Body of pancreas (tissue), 4 donors: ENCODE results near the gene SOCS3. TPM values are rescaled to one million over a fixed set of nuclear protein-coding genes. Genes with fewer than 3 reads are reported as not detected.

Experiments used
- ATAC-seq: fragments of 150-250 bp; one replicate; pipeline ENCODE4 v1.9.1; 2016
- DNase-seq, 4 donors: peaks; one replicate each; pipeline ENCODE4 v3.0.0-alpha.2; 2019
- H3K27ac ChIP-seq, 4 donors: fragments of 200-600 bp; sonication (generic); 1 replicate in 3 of 4; 2 replicates in 1 of 4; pipeline versions ENCODE4 v1.5.1 to v1.6.1; 2016 to 2019; ENCODE audit warnings: mild to moderate bottlenecking in 1 of 4, mixed read lengths in 1 of 4, moderate library complexity in 1 of 4
- H3K27me3 ChIP-seq, 2 donors: fragments of 200-600 bp; sonication (generic); one replicate each; pipeline ENCODE4 v1.6.0; 2016; ENCODE audit warnings: mild to moderate bottlenecking in 1 of 2
- H3K36me3 ChIP-seq, 2 donors: fragments of 200-600 bp; sonication (generic); replicated peaks in 1 of 2; 2 replicates each; pipeline ENCODE4 v1.5.1; 2016; ENCODE audit warnings: low read depth in 2 of 2; ENCODE audit not compliant: insufficient read depth in 1 of 2
- H3K4me1 ChIP-seq: fragments of 200-600 bp; sonication (generic); one replicate; pipeline ENCODE4 v1.6.0; 2016
- H3K4me3 ChIP-seq, 2 donors: fragments of 200-600 bp; sonication (generic); 1 replicate in 1 of 2; 2 replicates in 1 of 2; pipeline ENCODE4 v1.5.1; 2016 to 2019
- H3K9me3 ChIP-seq, 3 donors: fragments of 200-600 bp; sonication (generic); 1 replicate in 2 of 3; 2 replicates in 1 of 3; pipeline ENCODE4 v1.5.1; 2016
- POLR2A ChIP-seq, 3 donors: fragments of 450-650 bp; IDR thresholded peaks; one replicate each; pipeline ENCODE4 v1.6.1; 2016; ENCODE audit warnings: antibody characterized with exemption in 3 of 3, mild to moderate bottlenecking in 2 of 3
- WGBS, 2 donors: methylation state at CpG; one replicate each; pipeline ENCODE4 v1.1.5; 2017; 5-methylcytosine and 5-hydroxymethylcytosine counted together
- intact Hi-C: fragments of 100-400 bp; cut with DNase I; formaldehyde crosslinking; loops from one replicate; pipeline ENCODE4 v1.15.1; 2023
- total RNA-seq, 2 donors: library from RNA; depleted of rRNA; stranded (reverse); fragments of >200 nt; gene quantifications; one replicate each; pipeline ENCODE4 v1.1.0, GENCODE V29; 2016
- TF ChIP-seq, protein P1 (sequence below), 7 experiments: fragments of 450-650 bp in 4 of 7; fragments of 200-600 bp in 3 of 7; sonication (generic) in 3 of 7; IDR thresholded peaks; one replicate each; pipeline ENCODE4 v1.5.1; 2016 to 2019; ENCODE audit warnings: antibody characterized with exemption in 7 of 7

The SOCS3 gene
- total RNA-seq, 2 donors from 2014 or later: 21.0 to 63.9 TPM

DNA sequence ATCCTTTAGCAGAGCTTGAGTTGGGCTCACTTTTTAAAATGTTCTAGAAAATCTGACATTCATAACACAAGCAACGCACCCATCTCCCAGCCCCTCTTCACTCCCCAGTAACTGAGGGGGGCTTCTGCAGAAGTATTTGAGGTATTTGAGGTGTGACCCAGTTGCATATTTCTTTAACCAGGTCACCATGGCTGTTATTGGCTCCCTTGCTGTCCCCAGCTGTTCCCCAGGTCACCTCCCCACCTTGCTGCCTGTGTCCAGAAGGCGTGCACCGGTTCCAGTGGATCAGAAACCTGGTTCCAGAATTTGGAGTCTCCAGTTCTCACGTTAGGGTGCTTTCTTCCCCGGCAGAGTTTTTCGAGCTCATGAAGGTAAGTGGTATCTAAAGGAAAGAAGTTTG is 32.4 kb upstream of the SOCS3 start:
- DNase-seq: no peak
- Histone ChIP-seq H3K4me1 (peaks cover 27% of the 10 kb centered on the region), H3K27me3 (no peaks in the 10 kb centered on the region), H3K36me3 (peaks cover 0 to 1% of the 10 kb centered on the region in 2 donors), H3K4me3 (no peak overlapping the region), H3K9me3 (no peaks in the 10 kb centered on the region), H3K27ac (no peak overlapping the region)
- intact Hi-C loops: no loop called here
- 89 to 95% methylated on average over 6 of the region's 6 CpGs for WGBS, 2 donors
- no peak for TF ChIP-seq POLR2A (IDR thresholded peaks at IDR 0.05)
- TF ChIP-seq, protein P1, sequence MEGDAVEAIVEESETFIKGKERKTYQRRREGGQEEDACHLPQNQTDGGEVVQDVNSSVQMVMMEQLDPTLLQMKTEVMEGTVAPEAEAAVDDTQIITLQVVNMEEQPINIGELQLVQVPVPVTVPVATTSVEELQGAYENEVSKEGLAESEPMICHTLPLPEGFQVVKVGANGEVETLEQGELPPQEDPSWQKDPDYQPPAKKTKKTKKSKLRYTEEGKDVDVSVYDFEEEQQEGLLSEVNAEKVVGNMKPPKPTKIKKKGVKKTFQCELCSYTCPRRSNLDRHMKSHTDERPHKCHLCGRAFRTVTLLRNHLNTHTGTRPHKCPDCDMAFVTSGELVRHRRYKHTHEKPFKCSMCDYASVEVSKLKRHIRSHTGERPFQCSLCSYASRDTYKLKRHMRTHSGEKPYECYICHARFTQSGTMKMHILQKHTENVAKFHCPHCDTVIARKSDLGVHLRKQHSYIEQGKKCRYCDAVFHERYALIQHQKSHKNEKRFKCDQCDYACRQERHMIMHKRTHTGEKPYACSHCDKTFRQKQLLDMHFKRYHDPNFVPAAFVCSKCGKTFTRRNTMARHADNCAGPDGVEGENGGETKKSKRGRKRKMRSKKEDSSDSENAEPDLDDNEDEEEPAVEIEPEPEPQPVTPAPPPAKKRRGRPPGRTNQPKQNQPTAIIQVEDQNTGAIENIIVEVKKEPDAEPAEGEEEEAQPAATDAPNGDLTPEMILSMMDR (IDR thresholded peaks at IDR 0.05): no peak
- no peak for ATAC-seq

- no peak overlapping the region for H3K4me3 ChIP-seq
- peaks cover 23% of the 10 kb centered on the region for H3K4me1 ChIP-seq
- no peaks in the 10 kb centered on the region for H3K27me3 ChIP-seq
- H3K27ac ChIP-seq: no peak overlapping the region
- intact Hi-C loops: no loop called here
- 63 to 80% methylated on average over 4 of the region's 4 CpGs for WGBS, 2 donors
- ATAC-seq (no peak), DNase-seq (no peak)
- H3K36me3 ChIP-seq: peaks cover 0 to 1% of the 10 kb centered on the region in 2 donors
- no peaks in the 10 kb centered on the region for H3K9me3 ChIP-seq
- TF ChIP-seq, protein P1 (IDR thresholded peaks at IDR 0.05): no peak
- TF ChIP-seq POLR2A (IDR thresholded peaks at IDR 0.05): no peak
These were observed 32.0 kb upstream of the SOCS3 start for GRCh38 chr17:78391843-78392242.

DNA sequence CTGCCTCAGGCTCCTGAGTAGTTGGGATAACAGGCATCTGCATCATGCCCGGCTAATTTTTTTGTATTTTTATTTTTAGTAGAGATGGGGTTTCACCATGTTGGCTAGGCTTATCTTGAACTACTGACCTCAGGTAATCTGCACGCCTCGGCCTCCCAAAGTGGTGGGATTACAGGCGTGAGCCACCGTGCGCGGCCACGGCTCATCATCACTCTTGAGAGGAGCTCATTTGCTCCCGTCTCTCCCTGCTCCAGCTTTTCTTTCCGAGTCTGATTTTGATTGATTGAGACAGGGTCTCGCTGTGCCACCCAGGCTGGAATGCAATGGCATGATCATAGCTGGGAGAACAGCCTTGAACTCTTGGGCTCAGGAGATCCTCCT is 31.2 kb upstream of the SOCS3 start:
- H3K4me1 ChIP-seq: peaks cover 15% of the 10 kb centered on the region
- WGBS, 2 donors: 87 to 94% methylated on average over 10 to 11 of the region's 11 CpGs
- H3K36me3 ChIP-seq: peaks cover 0 to 1% of the 10 kb centered on the region in 2 donors
- H3K27ac ChIP-seq: no peak overlapping the region
- intact Hi-C loops: no loop called here
- H3K27me3 ChIP-seq: no peaks in the 10 kb centered on the region
- H3K4me3 ChIP-seq: no peak overlapping the region
- ATAC-seq (no peak), DNase-seq (no peak)
- no peaks in the 10 kb centered on the region for H3K9me3 ChIP-seq
- TF ChIP-seq POLR2A (IDR thresholded peaks at IDR 0.05): no peak
- TF ChIP-seq, protein P1 (IDR thresholded peaks at IDR 0.05): no peak

DNA sequence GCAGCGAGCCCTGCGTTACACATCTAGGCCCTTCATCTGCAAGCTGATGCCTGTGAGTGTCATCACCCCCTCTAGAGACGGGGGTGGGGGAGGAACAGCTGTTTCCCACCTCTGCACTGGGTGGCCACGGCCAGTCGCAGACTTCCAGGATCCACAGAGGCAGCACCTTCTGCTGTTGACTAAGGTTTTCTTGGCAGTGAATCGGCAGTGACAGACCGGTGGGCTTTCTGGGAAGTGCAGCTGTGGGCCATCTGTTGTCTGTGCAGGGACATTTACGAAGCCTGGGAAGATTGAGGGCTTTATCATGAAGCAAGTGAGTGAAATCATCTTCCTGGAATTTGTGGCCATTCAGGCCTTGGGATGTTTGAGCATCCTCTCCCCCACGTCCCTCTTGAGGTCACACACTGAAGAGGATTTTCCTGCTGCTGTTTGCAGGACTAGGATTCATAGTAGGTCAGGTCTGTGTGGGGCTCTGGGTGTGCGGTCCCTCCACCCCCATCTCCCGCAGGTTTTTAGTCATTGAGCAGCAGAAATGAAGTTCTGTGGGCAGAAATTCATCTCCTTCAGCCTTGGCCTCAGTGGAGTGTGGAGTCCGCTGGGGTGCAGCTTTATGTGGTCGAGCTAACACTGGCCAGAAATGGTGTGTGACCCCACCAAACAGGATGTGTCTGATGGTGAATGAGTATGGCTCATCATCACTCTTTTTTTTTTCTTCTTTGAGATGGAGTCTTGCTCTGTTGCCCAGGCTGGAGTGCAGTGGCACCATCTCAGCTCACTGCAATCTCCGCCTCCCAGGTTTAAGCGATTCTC is 30.6 kb upstream of the SOCS3 start:
- H3K4me3 ChIP-seq: no peak overlapping the region
- intact Hi-C loops: no loop called here
- no peaks in the 10 kb centered on the region for H3K9me3 ChIP-seq
- no peaks in the 10 kb centered on the region for H3K27me3 ChIP-seq
- H3K27ac ChIP-seq: no peak overlapping the region
- 74 to 85% methylated on average over 5 to 15 of the region's 15 CpGs for WGBS, 2 donors
- TF ChIP-seq POLR2A (IDR thresholded peaks at IDR 0.05): no peak
- TF ChIP-seq, protein P1 (IDR thresholded peaks at IDR 0.05): no peak
- ATAC-seq (peak; percentile 34), DNase-seq (no peak)
- H3K36me3 ChIP-seq: peaks cover 0 to 1% of the 10 kb centered on the region in 2 donors
- H3K4me1 ChIP-seq: peaks cover 12% of the 10 kb centered on the region
